Neuronal stem cell (in vitro differentiated cells): ENCODE data around the gene SLC16A10.

ENCODE experiments used
- DNase-seq: peaks from one replicate; pipeline ENCODE4 v3.0.0-alpha.2; 2013; ENCODE audit warnings: low spot score
- H2AFZ ChIP-seq: one replicate; pipeline ENCODE4 v1.6.1; 2013; ENCODE audit warnings: mild to moderate bottlenecking, low read length, inconsistent platforms
- H2AK5ac ChIP-seq: 2 replicates; pipeline ENCODE4 v1.6.1; 2013; ENCODE audit warnings: low read depth, mild to moderate bottlenecking, inconsistent platforms, low read length, moderate library complexity, mixed read lengths
- H2BK120ac ChIP-seq: 2 replicates; pipeline ENCODE4 v1.6.1; 2013; ENCODE audit warnings: low read depth, mild to moderate bottlenecking, inconsistent platforms, low read length, moderate library complexity, mixed read lengths
- H2BK12ac ChIP-seq: one replicate; pipeline ENCODE4 v1.6.1; 2013; ENCODE audit warnings: low read length, inconsistent platforms
- H2BK15ac ChIP-seq: 2 replicates; pipeline ENCODE4 v1.6.1; 2013; ENCODE audit warnings: mild to moderate bottlenecking, low read length, inconsistent platforms, mixed read lengths
- H2BK5ac ChIP-seq: one replicate; pipeline ENCODE4 v1.6.1; 2013; ENCODE audit warnings: inconsistent platforms, mild to moderate bottlenecking, low read length, moderate library complexity
- H3K14ac ChIP-seq: one replicate; pipeline ENCODE4 v1.6.1; 2013; ENCODE audit warnings: low read length, inconsistent platforms
- H3K18ac ChIP-seq: 2 replicates; pipeline ENCODE4 v1.6.1; 2013; ENCODE audit warnings: low read length, inconsistent platforms
- H3K23ac ChIP-seq: 2 replicates; pipeline ENCODE4 v1.6.1; 2013; ENCODE audit warnings: low read depth, mild to moderate bottlenecking, mixed read lengths, low read length, inconsistent platforms; ENCODE audit not compliant: poor library complexity
- H3K27ac ChIP-seq: replicated peaks from 3 replicates; pipeline ENCODE4 v1.5.1; 2013; ENCODE audit warnings: low read length, inconsistent platforms
- H3K27me3 ChIP-seq, 3 experiments: 2 replicates each; pipeline ENCODE4 v1.6.1; 2013; ENCODE audit warnings: low read length in 3 of 3, mild to moderate bottlenecking in 2 of 3, inconsistent platforms in 1 of 3, low read depth in 1 of 3, mixed read lengths in 1 of 3, moderate library complexity in 1 of 3; ENCODE audit not compliant: control insufficient read depth in 3 of 3, insufficient read depth in 3 of 3
- H3K36me3 ChIP-seq, 2 donors: replicated peaks in 1 of 2; 2 replicates each; pipeline ENCODE4 v1.6.1; 2013; ENCODE audit warnings: low read length in 2 of 2; ENCODE audit not compliant: control insufficient read depth in 2 of 2, insufficient read depth in 2 of 2
- H3K4ac ChIP-seq: 2 replicates; pipeline ENCODE4 v1.6.1; 2013; ENCODE audit warnings: inconsistent platforms, mild to moderate bottlenecking, low read length, moderate library complexity
- H3K4me1 ChIP-seq, 2 donors: 1 replicate in 1 of 2; 2 replicates in 1 of 2; pipeline ENCODE4 v1.6.1; 2013; ENCODE audit warnings: low read length in 2 of 2, low read depth in 1 of 2; ENCODE audit not compliant: control insufficient read depth in 2 of 2, insufficient read depth in 1 of 2
- H3K4me2 ChIP-seq: one replicate; pipeline ENCODE4 v1.6.1; 2013; ENCODE audit warnings: mild to moderate bottlenecking, low read length, inconsistent platforms; ENCODE audit not compliant: insufficient read depth, poor library complexity, severe bottlenecking
- H3K4me3 ChIP-seq, 2 donors: 2 replicates each; pipeline ENCODE4 v1.5.1; 2013; ENCODE audit warnings: low read length in 2 of 2, mild to moderate bottlenecking in 2 of 2, inconsistent platforms in 1 of 2, moderate library complexity in 1 of 2
- H3K79me1 ChIP-seq: one replicate; pipeline ENCODE4 v1.6.1; 2013; ENCODE audit warnings: low read depth, mild to moderate bottlenecking, inconsistent platforms, low read length, moderate library complexity
- H3K9ac ChIP-seq: one replicate; pipeline ENCODE4 v1.6.1; 2013; ENCODE audit warnings: mild to moderate bottlenecking, low read depth, low read length, inconsistent platforms; ENCODE audit not compliant: poor library complexity
- H3K9me3 ChIP-seq, 2 donors: replicated peaks in 1 of 2; 2 replicates each; pipeline versions ENCODE3 to v1.6.1; 2013; ENCODE audit warnings: low read length in 2 of 2, mild to moderate bottlenecking in 2 of 2, inconsistent platforms in 1 of 2, low read depth in 1 of 2, mixed read lengths in 1 of 2, moderate library complexity in 1 of 2; ENCODE audit not compliant: control insufficient read depth in 2 of 2, insufficient read depth in 1 of 2
- H4K8ac ChIP-seq: one replicate; pipeline ENCODE4 v1.6.1; 2013; ENCODE audit warnings: low read depth, mild to moderate bottlenecking, inconsistent platforms, low read length, moderate library complexity
- H4K91ac ChIP-seq: one replicate; pipeline ENCODE4 v1.6.1; 2013; ENCODE audit warnings: low read length, low read depth, mild to moderate bottlenecking, inconsistent platforms; ENCODE audit not compliant: poor library complexity
- WGBS, 2 donors: extraction: QIAGEN DNeasy Blood & Tissue Kit; methylation state at CpG; one replicate each; pipeline ENCODE4 v1.1.7; 2013; ENCODE audit warnings: missing lambda C conversion rate in 2 of 2, mixed read lengths in 1 of 2; ENCODE audit not compliant: insufficient read length in 2 of 2, insufficient replicate concordance in 1 of 2; ENCODE audit errors: extremely low coverage in 2 of 2; 5-methylcytosine and 5-hydroxymethylcytosine counted together

Gene SLC16A10

DNA sequence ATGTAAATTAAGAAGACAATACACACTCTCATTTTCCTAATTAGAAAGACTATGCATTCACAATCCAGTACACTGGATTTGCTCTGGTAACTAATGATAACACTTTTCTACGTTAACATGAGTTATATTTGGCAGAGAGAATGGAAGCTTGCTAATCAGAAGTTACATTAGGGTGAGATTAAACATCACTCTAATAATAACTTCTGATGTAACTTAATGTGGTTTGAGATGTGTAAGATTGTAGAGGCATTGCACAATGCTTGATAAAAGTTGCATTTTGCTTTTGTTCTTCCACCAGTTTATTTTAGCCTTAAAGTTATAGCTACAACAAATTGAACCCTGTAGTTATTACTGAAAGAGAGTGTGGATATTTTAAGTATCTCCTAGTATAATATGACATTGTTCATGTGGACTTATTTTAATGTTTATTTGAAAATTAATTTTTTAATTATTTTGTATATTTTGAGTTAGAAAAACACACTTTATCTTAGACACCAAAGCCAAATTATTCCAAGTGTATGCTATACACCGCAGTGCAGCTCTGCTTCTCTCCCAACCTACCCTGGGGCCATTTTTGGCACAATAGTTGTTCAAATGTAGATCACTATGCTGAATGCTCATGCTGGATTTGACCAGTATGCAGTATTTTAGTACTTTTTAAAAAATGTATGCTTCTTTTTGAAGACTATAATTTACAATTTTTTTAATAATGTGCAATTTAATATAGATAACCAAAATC lies 143.2 kb downstream of the SLC16A10 start:
- no peak overlapping the region for H2BK15ac ChIP-seq
- H3K14ac ChIP-seq: no peak overlapping the region
- peaks cover 0 to 2% of the 10 kb centered on the region in 2 donors for H3K4me1 ChIP-seq
- no peak overlapping the region for H2AFZ ChIP-seq
- H2BK12ac ChIP-seq: no peak overlapping the region
- no peak overlapping the region for H2AK5ac ChIP-seq
- H3K9ac ChIP-seq: no peak overlapping the region
- WGBS, 2 donors: no CpG with 5 or more reads among the region's 2 CpGs
- H3K23ac ChIP-seq: no peak overlapping the region
- no peak overlapping the region for H2BK5ac ChIP-seq
- no peak overlapping the region for H3K4me3 ChIP-seq
- H3K4me2 ChIP-seq: no peak overlapping the region
- no peaks in the 10 kb centered on the region for H3K9me3 ChIP-seq
- H3K36me3 ChIP-seq: no peaks in the 10 kb centered on the region
- no peak overlapping the region for H4K8ac ChIP-seq
- no peaks in the 10 kb centered on the region for H3K27me3 ChIP-seq
- no peak overlapping the region for H4K91ac ChIP-seq
- H3K27ac ChIP-seq: no peak overlapping the region
- no peak overlapping the region for H3K18ac ChIP-seq
- no peaks in the 10 kb centered on the region for H3K79me1 ChIP-seq
- no peak for DNase-seq
- H3K4ac ChIP-seq: no peak overlapping the region
- H2BK120ac ChIP-seq: no peak overlapping the region

GRCh38 chr6:111231090-111231459 lies 143.8 kb downstream of the SLC16A10 start:
- DNase-seq: no peak

GRCh38 chr6:111237852-111238251 lies 150.5 kb downstream of the SLC16A10 start:
- Histone ChIP-seq H4K91ac (no peak overlapping the region), H3K18ac (no peak overlapping the region), H2BK15ac (no peak overlapping the region), H3K23ac (no peak overlapping the region), H3K9ac (no peak overlapping the region), H3K4me2 (no peak overlapping the region), H2BK12ac (no peak overlapping the region), H2AFZ (no peak overlapping the region), H3K4me3 (no peak overlapping the region), H2BK120ac (no peak overlapping the region), H2BK5ac (no peak overlapping the region), H3K27me3 (no peaks in the 10 kb centered on the region), H3K36me3 (no peaks in the 10 kb centered on the region), H3K4me1 (peaks cover 0 to 2% of the 10 kb centered on the region in 2 donors), H2AK5ac (no peak overlapping the region), H3K4ac (no peak overlapping the region), H3K14ac (no peak overlapping the region), H3K9me3 (no peaks in the 10 kb centered on the region), H3K79me1 (no peaks in the 10 kb centered on the region), H4K8ac (no peak overlapping the region), H3K27ac (no peak overlapping the region)
- DNase-seq: no peak
- WGBS, 2 donors: no CpG with 5 or more reads among the region's 2 CpGs

More at GRCh38 chr6:111231090-111231459, 143.8 kb downstream of the SLC16A10 start:
- Histone ChIP-seq H3K4ac (no peak overlapping the region), H3K18ac (no peak overlapping the region), H3K36me3 (no peaks in the 10 kb centered on the region), H3K27me3 (no peaks in the 10 kb centered on the region), H2BK5ac (no peak overlapping the region), H3K14ac (no peak overlapping the region), H2AK5ac (no peak overlapping the region), H4K91ac (no peak overlapping the region), H2BK120ac (no peak overlapping the region), H3K9me3 (no peaks in the 10 kb centered on the region), H3K27ac (no peak overlapping the region), H3K79me1 (no peaks in the 10 kb centered on the region), H2BK15ac (no peak overlapping the region), H3K4me2 (no peak overlapping the region), H3K4me3 (no peak overlapping the region), H2BK12ac (no peak overlapping the region), H3K23ac (no peak overlapping the region), H2AFZ (no peak overlapping the region), H3K4me1 (peaks cover 0 to 2% of the 10 kb centered on the region in 2 donors), H3K9ac (no peak overlapping the region), H4K8ac (no peak overlapping the region)
- 100% methylated on average over 1 of the region's 4 CpGs for WGBS, 2 donors

- no peak overlapping the region for H3K18ac ChIP-seq
- H2BK120ac ChIP-seq: no peak overlapping the region
- H3K4ac ChIP-seq: no peak overlapping the region
- no peak overlapping the region for H2BK12ac ChIP-seq
- DNase-seq: no peak
- WGBS, 2 donors: no CpG with 5 or more reads among the region's 4 CpGs
- H3K23ac ChIP-seq: no peak overlapping the region
- no peak overlapping the region for H3K4me3 ChIP-seq
- no peak overlapping the region for H2AK5ac ChIP-seq
- no peak overlapping the region for H4K8ac ChIP-seq
- H3K14ac ChIP-seq: no peak overlapping the region
- H2AFZ ChIP-seq: no peak overlapping the region
- H3K27ac ChIP-seq: no peak overlapping the region
- no peak overlapping the region for H3K9ac ChIP-seq
- no peak overlapping the region for H2BK15ac ChIP-seq
- H4K91ac ChIP-seq: no peak overlapping the region
- no peak overlapping the region for H2BK5ac ChIP-seq
- H3K79me1 ChIP-seq: no peaks in the 10 kb centered on the region
- H3K36me3 ChIP-seq: no peaks in the 10 kb centered on the region
- H3K4me2 ChIP-seq: no peak overlapping the region
- no peaks in the 10 kb centered on the region for H3K27me3 ChIP-seq
- H3K9me3 ChIP-seq: no peaks in the 10 kb centered on the region
- H3K4me1 ChIP-seq: peaks cover 0 to 2% of the 10 kb centered on the region in 2 donors
Observed at GRCh38 chr6:111238464-111239119, 151.3 kb downstream of the SLC16A10 start.
